ENCODE data around the gene ELOB. TPM values are rescaled to one million over a fixed set of nuclear protein-coding genes. Genes with fewer than 3 reads are reported as not detected.

Gene ELOB
- total and polyA plus RNA-seq, 4 donors, result 136 to 660 (median 517) TPM

DNA sequence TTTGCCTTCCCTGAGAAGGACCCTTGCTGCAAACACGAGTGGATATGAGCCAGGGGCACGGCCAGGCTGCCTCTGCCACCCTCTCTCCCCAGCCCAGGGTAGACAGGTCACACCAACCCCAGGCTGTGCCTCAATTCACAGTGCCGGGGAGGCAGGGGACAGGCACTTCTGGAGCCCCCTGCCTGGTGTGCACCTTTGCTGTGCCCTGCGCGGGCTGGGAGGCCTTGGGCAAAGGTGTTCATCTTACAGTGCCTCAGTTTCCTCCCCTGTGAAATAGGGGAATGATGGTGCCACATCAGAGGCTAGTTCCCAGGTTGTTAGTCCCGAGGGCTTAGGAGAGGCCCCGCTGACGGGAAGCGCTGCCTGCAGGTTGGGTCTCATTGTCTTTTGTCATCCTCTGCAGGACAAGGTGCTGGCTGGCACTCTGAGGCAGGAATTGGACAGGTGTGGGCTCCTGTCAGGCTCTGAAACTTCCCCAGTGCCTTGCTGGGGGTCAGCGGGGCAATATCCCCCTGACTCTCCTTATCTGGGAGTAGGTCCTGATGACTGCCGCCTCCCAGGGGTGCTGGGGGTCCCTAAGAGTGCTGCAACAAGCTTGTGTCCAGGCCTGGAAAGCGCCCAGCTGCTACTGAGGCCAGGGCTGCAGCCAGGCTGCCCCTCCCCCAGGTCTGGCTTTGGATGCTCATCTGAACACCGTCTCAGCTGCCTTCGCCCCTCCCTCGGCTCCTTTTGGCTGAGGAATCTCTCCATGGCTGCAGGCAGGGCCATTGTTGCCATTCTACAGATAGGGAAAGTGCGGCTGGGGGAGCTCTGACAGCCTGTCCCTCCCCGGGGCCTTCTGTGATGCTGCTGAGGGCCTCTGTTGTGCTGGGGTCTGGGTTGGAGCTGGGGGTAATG, 43.1 kb upstream of the ELOB start:
- no peak overlapping the region for H3K27ac ChIP-seq (ENCODE audit: low read depth, low read length)
- WGBS (ENCODE audit: insufficient coverage), result 65% methylated on average over 16 of the region's 17 CpGs

DNA sequence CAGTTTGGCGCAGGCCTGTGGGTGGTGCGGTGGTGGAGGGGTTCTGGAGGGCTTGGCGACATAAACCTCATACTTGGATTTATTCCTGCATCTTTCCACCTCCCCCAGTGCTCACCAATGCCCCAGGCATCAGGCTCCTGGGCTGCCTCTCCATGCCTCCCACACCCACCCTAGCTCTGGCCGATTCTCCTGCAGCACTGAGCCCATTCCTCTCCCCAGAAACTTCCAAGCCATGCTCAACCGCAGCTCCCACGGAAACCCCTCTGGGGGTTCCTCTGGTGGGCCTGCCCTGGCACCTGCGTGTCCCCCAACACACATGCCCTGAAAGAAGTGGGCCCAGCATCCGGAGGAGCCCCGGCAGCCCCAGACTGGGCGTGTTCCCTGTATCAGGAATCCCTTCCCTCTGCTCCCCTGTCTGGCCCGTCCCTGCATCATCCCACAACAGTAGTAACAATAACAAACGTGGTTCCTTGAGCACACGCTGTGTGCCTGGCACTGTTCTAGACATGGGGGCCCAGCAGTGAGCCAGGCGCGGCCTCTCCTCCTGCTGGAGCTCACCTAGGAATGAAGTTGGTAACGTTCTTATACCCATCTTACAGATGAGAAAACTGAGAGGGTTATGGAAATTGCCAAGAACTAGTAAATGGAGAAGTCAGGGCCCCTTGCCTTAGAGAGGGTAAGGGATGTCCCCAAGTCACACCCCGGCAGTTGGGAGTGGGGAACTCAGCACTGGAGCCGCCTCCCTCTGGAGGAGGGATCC, 42.3 kb upstream of the ELOB start:
- DNase-seq (ENCODE audit: low read depth in 4 of 6, low spot score in 6 of 6), result no peak
- Histone ChIP-seq H3K36me3 (ENCODE audit: control insufficient read depth, insufficient read depth, low read length) (no peaks in the 10 kb centered on the region), H3K27ac (ENCODE audit: low read depth, low read length) (no peak overlapping the region), H3K4me1 (ENCODE audit: control insufficient read depth, insufficient read depth, low read length) (no peaks in the 10 kb centered on the region), H3K9me3 (ENCODE audit: control insufficient read depth, insufficient read depth, low read length) (no peaks in the 10 kb centered on the region), H3K27me3 (ENCODE audit: control insufficient read depth, insufficient read depth, low read length) (peaks cover 4% of the 10 kb centered on the region), H3K4me3 (ENCODE audit: low read depth, low read length) (no peak overlapping the region)
- WGBS (ENCODE audit: insufficient coverage), result 89% methylated on average over 9 of the region's 18 CpGs

More for the DNA sequence above, 43.1 kb upstream of the ELOB start:
- DNase-seq (ENCODE audit: low read depth in 4 of 6, low spot score in 6 of 6), result no peak
- H3K27me3 ChIP-seq (ENCODE audit: control insufficient read depth, insufficient read depth, low read length), result peaks cover 4% of the 10 kb centered on the region
- no peaks in the 10 kb centered on the region for H3K9me3 ChIP-seq (ENCODE audit: control insufficient read depth, insufficient read depth, low read length)
- H3K36me3 ChIP-seq (ENCODE audit: control insufficient read depth, insufficient read depth, low read length), result no peaks in the 10 kb centered on the region
- no peak overlapping the region for H3K4me3 ChIP-seq (ENCODE audit: low read depth, low read length)
- H3K4me1 ChIP-seq (ENCODE audit: control insufficient read depth, insufficient read depth, low read length), result no peaks in the 10 kb centered on the region

DNA sequence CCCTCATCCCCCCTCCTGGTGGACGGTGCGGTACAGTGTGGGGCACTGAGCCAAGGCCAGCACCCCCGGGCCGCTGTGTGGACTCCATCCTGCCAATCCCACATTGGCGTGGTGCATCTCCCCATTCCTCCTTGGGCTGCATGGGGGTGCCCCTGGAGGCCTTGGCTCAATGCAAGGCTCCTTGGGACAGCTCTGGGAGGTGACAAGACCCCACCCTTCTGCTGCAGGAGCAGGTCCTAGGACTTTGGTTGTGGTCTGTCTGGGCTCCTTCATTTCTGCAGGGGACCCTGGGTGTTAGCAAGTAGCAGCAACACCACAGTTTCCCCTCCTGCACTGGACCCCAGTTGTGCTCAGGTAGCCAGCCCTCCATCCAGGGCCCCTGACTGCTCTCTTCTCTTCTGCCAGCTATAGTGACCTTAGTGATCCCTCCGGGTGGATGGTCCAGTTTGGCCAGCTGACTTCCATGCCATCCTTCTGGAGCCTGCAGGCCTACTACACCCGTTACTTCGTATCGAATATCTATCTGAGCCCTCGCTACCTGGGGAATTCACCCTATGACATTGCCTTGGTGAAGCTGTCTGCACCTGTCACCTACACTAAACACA, 41.3 kb upstream of the ELOB start:
- Histone ChIP-seq H3K27ac (ENCODE audit: low read depth, low read length) (no peak overlapping the region), H3K9me3 (ENCODE audit: control insufficient read depth, insufficient read depth, low read length) (no peaks in the 10 kb centered on the region), H3K36me3 (ENCODE audit: control insufficient read depth, insufficient read depth, low read length) (no peaks in the 10 kb centered on the region), H3K4me3 (ENCODE audit: low read depth, low read length) (no peak overlapping the region), H3K4me1 (ENCODE audit: control insufficient read depth, insufficient read depth, low read length) (no peaks in the 10 kb centered on the region), H3K27me3 (ENCODE audit: control insufficient read depth, insufficient read depth, low read length) (peaks cover 4% of the 10 kb centered on the region)
- DNase-seq (ENCODE audit: low read depth in 4 of 6, low spot score in 6 of 6), result no peak
- WGBS (ENCODE audit: insufficient coverage), result 88% methylated on average over 9 of the region's 10 CpGs

DNA sequence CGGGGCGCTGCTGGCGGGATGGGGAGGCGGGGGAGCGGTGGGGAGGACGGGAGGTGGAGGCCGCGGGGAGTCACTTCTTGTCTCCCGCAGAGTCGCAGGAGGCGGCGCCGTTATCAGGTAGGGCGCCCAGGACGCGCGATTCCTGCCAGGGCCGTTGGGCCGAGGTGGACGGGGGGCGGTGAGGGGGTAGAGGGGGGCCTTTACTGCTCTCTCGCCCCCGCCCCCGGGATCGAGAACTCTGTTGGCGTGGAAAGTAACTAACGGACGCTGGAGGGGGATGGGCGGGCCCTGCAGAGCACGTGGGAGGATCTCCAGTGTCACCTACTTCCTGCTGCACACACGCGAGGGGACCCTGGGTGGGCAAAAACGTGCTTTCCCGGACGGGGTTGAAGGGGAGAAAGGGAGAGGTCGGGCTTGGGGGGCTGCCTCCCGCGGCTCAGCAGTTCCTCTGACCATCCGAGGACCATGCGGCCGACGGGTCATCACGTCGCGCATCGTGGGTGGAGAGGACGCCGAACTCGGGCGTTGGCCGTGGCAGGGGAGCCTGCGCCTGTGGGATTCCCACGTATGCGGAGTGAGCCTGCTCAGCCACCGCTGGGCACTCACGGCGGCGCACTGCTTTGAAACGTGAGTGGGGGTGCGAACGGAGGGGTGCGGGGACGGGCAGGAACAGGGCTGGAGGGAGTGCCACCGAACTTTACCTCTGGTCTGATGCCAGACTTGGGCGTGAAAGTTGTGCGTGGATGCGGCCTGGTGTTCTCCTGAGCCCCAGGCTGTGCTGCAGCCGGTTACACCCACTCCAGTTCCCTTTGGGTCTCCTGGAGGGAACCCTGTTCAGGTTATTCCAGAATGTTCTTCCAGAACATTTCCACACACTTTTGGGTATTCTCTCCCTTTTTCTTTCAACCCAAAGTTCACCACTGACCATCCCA, 40.5 kb upstream of the ELOB start:
- Histone ChIP-seq H3K27ac (ENCODE audit: low read depth, low read length) (no peak overlapping the region), H3K9me3 (ENCODE audit: control insufficient read depth, insufficient read depth, low read length) (no peaks in the 10 kb centered on the region), H3K4me1 (ENCODE audit: control insufficient read depth, insufficient read depth, low read length) (no peaks in the 10 kb centered on the region), H3K4me3 (ENCODE audit: low read depth, low read length) (no peak overlapping the region), H3K36me3 (ENCODE audit: control insufficient read depth, insufficient read depth, low read length) (no peaks in the 10 kb centered on the region), H3K27me3 (ENCODE audit: control insufficient read depth, insufficient read depth, low read length) (peaks cover 4% of the 10 kb centered on the region)
- WGBS (ENCODE audit: insufficient coverage), result 73% methylated on average over 59 of the region's 68 CpGs
- no peak for DNase-seq (ENCODE audit: low read depth in 4 of 6, low spot score in 6 of 6)

DNA sequence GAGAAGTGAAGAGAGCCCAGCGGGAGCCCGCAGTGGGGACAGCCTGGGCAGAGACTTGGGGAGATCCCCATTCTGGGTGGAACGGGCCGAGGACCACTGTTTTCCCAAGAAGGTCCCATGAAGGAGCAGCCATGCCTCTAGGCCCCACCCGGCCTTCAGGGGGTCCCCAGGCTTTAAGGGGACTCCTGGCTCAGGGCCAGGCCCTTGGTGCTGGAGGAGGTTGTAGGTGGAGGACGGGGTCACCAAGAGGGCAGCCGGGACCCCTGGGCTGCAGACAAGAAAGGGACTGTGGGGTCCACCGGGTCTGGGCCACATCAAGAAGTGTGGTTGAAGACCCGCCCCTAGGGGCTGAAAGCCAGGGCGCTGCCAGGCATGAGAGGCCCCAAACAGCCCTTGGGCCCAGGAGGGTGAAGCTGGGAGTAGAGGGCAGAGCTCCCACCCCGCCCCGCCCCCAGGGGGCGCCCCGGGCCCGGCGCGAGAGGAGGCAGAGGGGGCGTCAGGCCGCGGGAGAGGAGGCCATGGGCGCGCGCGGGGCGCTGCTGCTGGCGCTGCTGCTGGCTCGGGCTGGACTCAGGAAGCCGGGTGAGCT, 39.8 kb upstream of the ELOB start, which contains the start of gene PRSS21:
Gene PRSS21 (plus strand): TSS at position 487 of the 589 bp plus-strand sequence. CDS start 32 bp downstream, at position 519.
- H3K27ac ChIP-seq (ENCODE audit: low read depth, low read length), result no peak within 1 kb of the TSS
- DNase-seq (ENCODE audit: low read depth in 4 of 6, low spot score in 6 of 6), result no peak
- no peaks in the 10 kb centered on the region for H3K9me3 ChIP-seq (ENCODE audit: control insufficient read depth, insufficient read depth, low read length)
- no peaks in the 10 kb centered on the region for H3K4me1 ChIP-seq (ENCODE audit: control insufficient read depth, insufficient read depth, low read length)
- 59% methylated on average over 28 of the region's 28 CpGs for WGBS (ENCODE audit: insufficient coverage)
- H3K36me3 ChIP-seq (ENCODE audit: control insufficient read depth, insufficient read depth, low read length), result no peaks in the 10 kb centered on the region
- H3K4me3 ChIP-seq (ENCODE audit: low read depth, low read length), result no peak within 1 kb of the TSS
- peaks cover 4% of the 10 kb centered on the region for H3K27me3 ChIP-seq (ENCODE audit: control insufficient read depth, insufficient read depth, low read length)

DNA sequence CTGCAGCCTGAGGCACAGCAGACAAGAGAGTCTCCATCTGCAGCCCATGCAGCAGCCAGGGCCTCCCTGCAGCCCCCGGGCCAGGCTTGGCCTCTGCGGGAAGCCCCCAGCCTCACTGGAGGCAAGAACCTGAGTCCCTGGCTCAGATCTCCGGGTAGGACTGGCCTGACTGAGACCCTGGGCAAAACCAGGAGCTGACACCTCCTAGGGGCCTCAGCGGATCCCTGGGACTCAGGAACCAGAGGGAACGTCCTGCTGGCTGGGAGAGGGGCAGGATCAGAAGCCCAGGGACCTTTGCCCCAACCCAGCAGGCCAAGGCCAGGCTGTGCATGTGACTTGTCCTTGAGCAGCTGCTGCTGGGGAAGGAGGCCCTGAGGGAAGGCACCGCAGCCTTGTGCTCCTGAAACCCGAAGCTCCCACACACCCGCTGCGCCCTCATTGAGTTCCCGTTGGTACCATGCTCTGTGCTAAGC, 38.3 kb upstream of the ELOB start:
- 77% methylated on average over 10 of the region's 10 CpGs for WGBS (ENCODE audit: insufficient coverage)
- Histone ChIP-seq H3K4me1 (ENCODE audit: control insufficient read depth, insufficient read depth, low read length) (no peaks in the 10 kb centered on the region), H3K4me3 (ENCODE audit: low read depth, low read length) (no peak overlapping the region), H3K36me3 (ENCODE audit: control insufficient read depth, insufficient read depth, low read length) (no peaks in the 10 kb centered on the region), H3K9me3 (ENCODE audit: control insufficient read depth, insufficient read depth, low read length) (no peaks in the 10 kb centered on the region), H3K27ac (ENCODE audit: low read depth, low read length) (no peak overlapping the region), H3K27me3 (ENCODE audit: control insufficient read depth, insufficient read depth, low read length) (peaks cover 11% of the 10 kb centered on the region)
- DNase-seq (ENCODE audit: low read depth in 4 of 6, low spot score in 6 of 6), result no peak

DNA sequence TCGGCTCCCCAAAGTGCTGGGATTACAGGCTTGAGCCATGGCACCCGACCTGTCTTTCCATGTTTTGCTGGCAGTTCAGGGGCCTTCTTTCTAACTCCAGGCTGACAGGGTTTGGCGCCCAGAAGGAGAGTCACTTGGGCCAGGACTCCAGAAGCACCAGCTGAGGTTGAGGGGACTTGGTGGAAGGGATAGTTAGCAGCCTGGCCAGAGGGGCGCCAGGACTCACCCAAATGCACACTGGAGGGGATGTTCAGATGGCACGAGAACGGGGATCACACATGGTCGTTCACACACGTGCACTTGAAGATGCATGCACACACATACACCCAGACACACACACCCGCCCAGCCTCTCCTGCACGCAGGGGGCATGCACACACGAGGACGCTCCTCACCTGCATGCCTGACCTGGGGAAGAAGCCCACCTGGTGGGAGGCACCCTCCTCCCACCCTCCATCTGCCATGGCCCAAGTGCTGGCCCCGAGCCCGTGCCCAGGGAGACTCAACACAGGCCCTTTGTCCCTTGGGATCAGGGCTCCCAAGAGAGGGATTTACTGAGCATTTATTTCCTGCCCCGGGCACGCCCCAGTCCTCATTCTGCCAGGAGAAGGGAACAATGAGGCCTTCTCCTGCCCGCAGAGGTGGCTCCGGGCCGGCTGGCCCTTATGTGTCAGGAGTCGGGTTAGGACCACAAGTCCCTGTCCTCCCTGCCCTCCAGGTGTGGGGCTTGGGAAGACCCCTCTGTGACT, 37.6 kb upstream of the ELOB start:
- Histone ChIP-seq H3K27me3 (ENCODE audit: control insufficient read depth, insufficient read depth, low read length) (peaks cover 12% of the 10 kb centered on the region), H3K36me3 (ENCODE audit: control insufficient read depth, insufficient read depth, low read length) (no peaks in the 10 kb centered on the region), H3K27ac (ENCODE audit: low read depth, low read length) (no peak overlapping the region), H3K4me3 (ENCODE audit: low read depth, low read length) (no peak overlapping the region), H3K9me3 (ENCODE audit: control insufficient read depth, insufficient read depth, low read length) (no peaks in the 10 kb centered on the region), H3K4me1 (ENCODE audit: control insufficient read depth, insufficient read depth, low read length) (no peaks in the 10 kb centered on the region)
- DNase-seq (ENCODE audit: low read depth in 4 of 6, low spot score in 6 of 6), result no peak
- WGBS (ENCODE audit: insufficient coverage), result 81% methylated on average over 16 of the region's 20 CpGs

DNA sequence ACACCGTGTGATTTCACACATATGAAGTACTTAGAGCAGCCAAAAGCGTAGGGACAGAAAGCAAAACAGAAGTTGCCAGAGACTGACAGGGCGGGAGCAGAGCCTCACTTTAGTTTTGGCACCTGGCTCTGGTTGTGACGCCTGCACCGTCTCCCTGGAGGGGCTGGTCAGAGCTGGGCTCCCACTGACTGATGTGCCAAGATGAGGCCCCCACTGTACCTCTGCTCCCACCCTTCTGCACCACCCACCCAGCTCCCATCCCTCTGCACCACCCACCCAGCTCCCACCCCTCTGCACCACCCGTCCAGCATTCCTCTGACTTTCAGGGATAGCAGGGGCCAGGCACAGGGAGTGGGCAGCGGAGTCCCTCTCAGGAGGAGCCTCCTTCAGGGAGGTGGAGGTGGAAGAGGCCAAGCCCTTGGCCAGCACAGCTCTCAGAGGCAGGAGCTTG, 36.7 kb upstream of the ELOB start:
- peaks cover 12% of the 10 kb centered on the region for H3K27me3 ChIP-seq (ENCODE audit: control insufficient read depth, insufficient read depth, low read length)
- no peaks in the 10 kb centered on the region for H3K9me3 ChIP-seq (ENCODE audit: control insufficient read depth, insufficient read depth, low read length)
- no peaks in the 10 kb centered on the region for H3K4me1 ChIP-seq (ENCODE audit: control insufficient read depth, insufficient read depth, low read length)
- no peak for DNase-seq (ENCODE audit: low read depth in 4 of 6, low spot score in 6 of 6)
- H3K4me3 ChIP-seq (ENCODE audit: low read depth, low read length), result no peak overlapping the region
- 75% methylated on average over 7 of the region's 7 CpGs for WGBS (ENCODE audit: insufficient coverage)
- H3K36me3 ChIP-seq (ENCODE audit: control insufficient read depth, insufficient read depth, low read length), result no peaks in the 10 kb centered on the region
- H3K27ac ChIP-seq (ENCODE audit: low read depth, low read length), result no peak overlapping the region
